Stimulated activated CD8-positive, alpha-beta memory T cell treated with anti-CD3 and anti-CD28 coated beads, Interleukin-12 subunit alpha, Interleukin-12 subunit beta, amount 100 ng/mL, for 24 hours (primary cell): Measurements from ENCODE around the gene CCNYL1.
"Not testable (repeated sequence)": the region's sequence is repeated elsewhere in the genome, so short reads cannot be mapped to it uniquely, and the experiment has no call there.

Experiments used
- DNase-seq: peaks from one replicate; pipeline ENCODE4 v3.0.0-alpha.2; 2020; ENCODE audit errors: extremely low read depth

CCNYL1 gene

DNA sequence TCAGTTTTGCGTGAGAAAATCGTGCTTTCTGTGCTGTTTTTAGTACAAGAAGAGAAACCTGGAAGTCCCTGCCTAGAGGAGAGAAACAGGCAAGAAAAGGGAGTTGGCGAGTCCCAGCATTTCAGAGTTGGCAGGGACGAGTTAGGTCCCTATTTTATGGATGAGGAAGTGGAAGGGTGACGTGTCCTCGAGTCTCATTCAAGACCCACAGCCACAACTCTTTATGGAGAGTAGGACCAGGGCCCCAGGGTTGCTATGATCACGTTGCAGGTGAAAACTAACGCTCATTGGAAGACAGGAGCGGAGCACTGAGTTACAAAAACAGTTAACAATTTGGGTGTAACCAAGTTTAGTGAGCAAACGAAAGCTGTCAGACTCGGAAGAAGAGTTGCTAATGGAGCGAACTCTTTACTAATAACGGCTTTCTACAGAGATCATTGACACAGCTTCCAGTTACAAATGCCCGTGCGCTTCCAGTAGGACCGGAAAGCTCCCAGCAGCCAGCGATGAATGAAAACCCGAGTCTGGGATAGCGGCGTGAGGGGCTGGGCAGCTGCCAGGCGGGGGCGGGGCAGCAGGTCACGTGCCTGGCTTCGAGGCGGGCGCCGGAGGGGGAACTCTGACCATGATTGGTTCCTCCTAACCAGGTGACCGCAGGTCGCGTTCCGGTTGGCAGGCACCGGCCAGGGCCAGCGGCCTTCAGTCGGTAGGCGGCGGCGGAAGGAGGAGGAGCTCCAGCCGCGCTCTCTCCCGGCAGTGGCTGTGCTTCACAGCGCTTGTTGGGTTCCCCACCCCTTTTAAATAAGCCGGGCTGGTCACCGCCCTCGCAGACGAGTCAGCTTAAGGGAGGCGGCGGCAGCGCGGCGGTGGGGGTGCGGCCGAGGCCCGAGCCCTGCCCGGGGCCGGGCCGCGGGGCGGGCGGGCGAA is at the start of gene CCNYL1:
TSS of gene CCNYL1 (plus strand) at position 827 of the 927 bp plus-strand sequence. CDS start 257 bp downstream, outside the sequence.
- peak; percentile 97 for DNase-seq

DNA sequence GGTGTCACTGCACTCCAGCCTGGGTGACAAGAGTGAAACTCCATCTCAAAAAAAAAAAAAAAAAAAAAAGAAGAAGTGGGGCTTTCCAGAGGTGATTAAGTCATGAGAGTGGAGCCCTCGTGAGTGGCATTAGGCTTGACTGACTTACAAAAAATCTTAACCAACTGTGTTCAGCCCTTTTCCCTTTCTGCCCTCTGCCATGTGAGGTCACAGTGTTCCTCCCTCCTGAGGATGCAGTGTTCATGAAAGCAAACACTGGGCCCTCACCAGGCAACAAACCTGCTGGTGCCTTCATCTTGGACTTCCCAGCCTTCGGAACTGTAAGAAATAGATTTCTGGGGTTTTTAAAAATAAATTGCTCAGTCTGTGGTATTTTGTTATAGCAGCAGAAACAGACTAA is 49.2 kb upstream of the CCNYL1 start:
- DNase-seq, result no peak

DNA sequence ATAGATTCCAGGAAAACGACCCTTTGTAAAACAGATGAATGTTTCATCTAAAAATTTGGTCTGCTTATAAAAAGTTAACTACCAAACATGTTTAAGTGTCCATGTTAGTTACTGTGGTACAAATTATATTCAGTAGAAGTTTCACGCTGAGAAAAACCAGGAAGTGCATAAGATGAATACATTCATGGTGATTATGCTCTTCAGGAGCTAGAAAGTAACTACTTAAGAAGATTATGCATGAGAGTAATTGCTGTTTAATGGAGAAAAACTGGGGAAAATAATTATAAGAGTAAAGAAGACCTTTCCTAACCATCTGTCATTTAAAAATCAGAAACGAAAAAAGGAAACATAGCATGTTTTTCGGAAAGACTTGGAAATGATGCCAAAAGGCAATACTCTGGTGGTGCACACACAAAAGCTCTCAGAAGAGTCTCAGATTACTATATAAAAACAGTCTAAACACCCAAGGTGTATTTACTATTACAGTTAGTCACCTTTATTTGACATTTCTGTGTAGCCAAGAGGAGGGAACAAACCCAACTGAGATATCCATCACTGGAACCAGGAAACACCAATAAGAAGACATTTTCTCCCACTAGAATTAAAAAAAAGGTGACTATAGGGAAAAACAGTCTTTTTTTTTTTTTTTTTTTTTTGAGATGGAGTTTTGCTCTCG is 47.4 kb upstream of the CCNYL1 start:
- no peak for DNase-seq

GRCh38 chr2:207670887-207671286 is 40.6 kb upstream of the CCNYL1 start:
- DNase-seq, result no peak

DNA sequence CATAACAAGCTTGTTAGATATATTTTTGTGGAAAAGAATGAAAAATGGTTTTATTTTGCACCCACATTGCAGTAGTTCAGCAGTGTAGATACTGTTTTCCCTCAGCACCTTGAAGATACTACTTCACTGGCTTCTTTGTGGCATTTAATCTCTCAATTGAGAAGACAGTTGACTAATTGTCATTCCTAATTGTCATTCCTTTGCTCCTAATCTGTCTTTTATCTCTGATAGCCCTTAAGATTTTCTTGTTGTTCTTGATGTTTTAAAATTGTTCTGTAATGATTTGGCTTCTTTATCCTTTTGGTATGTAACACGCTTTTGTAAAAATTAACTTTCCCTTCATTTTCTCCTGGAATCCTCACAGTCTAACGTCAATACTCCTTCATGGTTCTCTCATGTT is 38.0 kb upstream of the CCNYL1 start:
- DNase-seq, result no peak

DNA sequence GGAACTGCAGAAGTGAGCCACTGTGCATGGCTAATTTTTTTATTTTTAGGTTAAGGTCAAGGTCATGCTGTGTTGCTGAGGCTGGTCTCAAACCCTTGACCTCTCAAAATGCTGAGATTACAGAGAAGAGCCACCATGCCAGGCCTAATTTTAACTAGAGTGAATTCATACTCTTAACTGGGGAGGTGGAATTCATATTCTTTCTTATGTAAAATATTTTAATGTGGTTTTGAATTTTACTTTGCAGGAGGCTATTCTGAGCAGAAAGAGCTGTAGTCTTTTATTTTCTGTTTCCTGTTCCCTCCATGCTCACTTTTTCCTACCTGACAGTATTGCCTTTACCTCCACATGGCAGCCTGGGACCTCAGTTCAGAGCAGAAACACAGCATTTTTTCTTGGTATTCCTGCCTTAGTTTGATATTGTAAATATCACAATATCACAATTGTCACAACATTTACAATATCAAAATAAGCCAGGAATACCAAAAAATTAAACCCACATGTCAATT is 37.1 kb upstream of the CCNYL1 start:
- DNase-seq, result no peak

DNA sequence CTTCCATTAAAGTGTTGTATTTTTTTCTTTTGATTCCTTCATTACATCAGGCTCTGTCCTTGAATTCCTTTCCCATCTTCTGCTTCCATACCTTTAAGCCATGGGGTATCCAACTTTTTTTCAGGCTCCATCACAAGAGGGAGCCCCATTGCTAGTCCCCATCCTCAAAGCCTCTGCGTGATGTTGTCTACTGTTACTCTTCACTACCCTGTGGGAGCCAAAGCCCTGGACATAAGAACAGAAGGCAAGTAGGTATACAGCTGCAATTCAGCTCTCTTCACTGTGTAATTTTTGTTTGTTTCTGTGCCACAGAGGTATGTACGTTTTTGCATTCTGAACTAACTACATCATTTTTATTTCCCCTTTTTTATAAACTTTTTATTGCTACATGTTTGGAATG is 36.6 kb upstream of the CCNYL1 start:
- DNase-seq, result no peak

GRCh38 chr2:207676827-207677354 is 34.5 kb upstream of the CCNYL1 start:
- no peak for DNase-seq

- no peak for DNase-seq
Measured at GRCh38 chr2:207681431-207681830, 30.0 kb upstream of the CCNYL1 start.

- no peak for DNase-seq
Measured at GRCh38 chr2:207682557-207682956, 28.9 kb upstream of the CCNYL1 start.

- no peak for DNase-seq
Measured at GRCh38 chr2:207683438-207683837, 28.0 kb upstream of the CCNYL1 start.

DNA sequence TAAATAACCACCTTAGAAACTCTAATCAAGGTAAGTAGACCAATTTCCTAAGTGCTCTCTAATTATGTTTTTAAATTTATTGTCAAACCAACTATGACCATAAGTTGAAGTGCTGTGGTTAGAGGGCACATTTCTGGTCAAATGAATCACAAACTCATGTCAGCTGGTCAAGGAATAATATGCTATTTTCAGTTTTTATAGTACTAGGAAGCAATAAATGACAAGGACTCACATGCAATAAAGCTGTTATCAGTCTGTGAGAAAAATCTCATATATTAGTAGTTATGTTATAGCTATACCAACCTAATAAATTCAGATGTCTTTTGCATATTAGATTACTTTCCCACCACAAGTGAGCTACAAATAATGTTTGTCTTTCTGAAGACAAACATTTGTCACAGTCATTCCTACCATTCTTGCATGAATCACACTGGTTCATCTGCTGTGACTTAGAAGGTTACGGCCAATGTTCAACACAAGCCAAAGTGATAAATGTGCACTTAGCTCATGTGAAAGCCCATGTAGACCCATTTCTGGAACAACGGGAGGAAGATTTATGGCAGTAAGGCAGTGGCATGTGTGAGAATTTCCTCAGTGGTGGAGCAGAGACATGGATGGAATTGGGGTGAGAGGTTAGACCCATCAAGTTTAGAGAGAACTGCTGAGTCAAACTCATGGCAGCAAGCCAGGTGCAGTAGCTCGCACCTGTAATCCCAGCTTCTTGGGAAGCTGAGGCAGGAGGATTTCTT is 27.4 kb upstream of the CCNYL1 start:
- no peak for DNase-seq

DNA sequence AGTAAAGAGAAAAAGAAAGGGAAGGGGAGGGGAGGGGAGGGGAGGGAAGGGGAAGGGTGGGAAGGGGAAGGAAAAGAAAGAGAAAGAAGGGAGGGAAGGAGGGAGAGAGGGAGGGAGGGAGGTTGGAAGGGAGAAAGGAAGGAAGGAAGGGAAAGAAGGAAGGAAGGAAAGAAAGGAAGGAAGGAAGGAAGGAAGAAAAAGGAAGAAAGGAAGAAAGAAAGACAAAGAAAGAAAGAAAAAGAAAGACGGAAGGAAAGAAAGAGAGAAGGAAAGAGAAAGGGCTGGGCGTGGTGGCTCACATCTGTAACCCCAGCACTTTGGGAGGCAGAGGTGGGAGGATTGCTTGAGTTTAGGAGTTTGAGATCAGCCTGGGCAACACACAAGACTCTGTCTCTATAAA is 24.6 kb upstream of the CCNYL1 start:
- no peak for DNase-seq

- DNase-seq, result no peak
Measured at GRCh38 chr2:207688597-207688996, 22.8 kb upstream of the CCNYL1 start.

- DNase-seq, result not testable (repeated sequence)
Measured at GRCh38 chr2:207690845-207691461, 20.5 kb upstream of the CCNYL1 start.

GRCh38 chr2:207692206-207693065 is 19.0 kb upstream of the CCNYL1 start:
- DNase-seq, result no peak

GRCh38 chr2:207693641-207694249 is 17.7 kb upstream of the CCNYL1 start:
- DNase-seq, result no peak

GRCh38 chr2:207694811-207695281 is 16.6 kb upstream of the CCNYL1 start:
- no peak for DNase-seq

DNA sequence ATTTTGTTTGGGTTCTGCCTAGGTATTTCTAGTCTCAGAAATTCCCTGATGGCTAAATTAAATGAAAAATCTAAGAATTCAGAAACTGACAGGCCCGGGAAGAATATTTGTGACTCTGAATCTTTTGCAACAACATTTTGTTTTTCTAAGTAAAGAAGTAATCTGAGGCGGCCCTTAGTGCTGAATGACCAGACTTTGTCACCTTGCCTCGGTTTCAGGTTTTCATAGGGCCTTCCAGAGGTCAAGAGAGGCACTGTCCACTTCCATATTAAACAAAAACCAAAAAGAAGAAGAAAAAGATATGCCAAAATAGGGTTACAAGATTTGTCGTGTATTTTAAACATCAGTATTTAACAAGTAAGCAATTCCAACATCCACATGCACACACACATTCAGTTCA is 16.1 kb upstream of the CCNYL1 start:
- DNase-seq, result no peak

DNA sequence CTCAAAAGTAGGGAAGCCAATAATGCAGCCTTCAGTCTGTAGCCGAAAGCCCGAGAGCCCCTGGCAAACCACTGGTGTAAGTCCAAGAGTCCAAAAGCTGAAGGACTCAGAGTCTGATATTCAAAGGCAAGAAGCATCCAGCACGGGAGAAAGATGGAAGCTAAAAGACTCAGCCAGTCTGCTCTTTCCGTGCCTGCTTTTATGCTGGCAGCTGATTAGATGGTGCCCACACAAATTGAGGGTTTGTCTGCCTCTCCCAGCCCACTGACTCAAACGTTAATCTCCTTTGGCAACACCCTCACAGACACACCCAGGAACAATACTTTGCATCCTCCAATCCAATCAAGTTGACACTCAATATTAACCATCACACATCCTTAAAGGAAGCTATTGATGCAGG is 14.5 kb upstream of the CCNYL1 start:
- not testable (repeated sequence) for DNase-seq
